IMR-90 (cell line): ENCODE measurements around the gene SDC3. TPM values are rescaled to one million over a fixed set of nuclear protein-coding genes. Genes with fewer than 3 reads are reported as not detected.

Experiments
- ATAC-seq: fragments of 200-7000 bp; cut with Tn5 transposase; 2 replicates; pipeline ENCODE4 v1.9.1; 2020; ENCODE audit warnings: low read depth, mild to moderate bottlenecking, moderate library complexity
- BruUV-seq: library from RNA; stranded (reverse); fragments of 400-500 nt; replicated peaks from 2 replicates; lab custom pipeline; 2021; lab: Mats Ljungman, UMichigan
- CTCF ChIA-PET: fragments of 300-600 bp; formaldehyde crosslinking; extraction: SDS; loops from one replicate; lab custom pipeline; 2021; ENCODE audit warnings: antibody characterized with exemption; lab: Yijun Ruan, JAX
- POLR2A ChIA-PET: fragments of 300-600 bp; sonication (Branson Sonifier 250); formaldehyde crosslinking; loops from one replicate; lab custom pipeline; 2022; ENCODE audit warnings: antibody characterized with exemption; ENCODE audit not compliant: unreplicated experiment; lab: Charles Lee
- DNase-seq: peaks from one replicate; pipeline ENCODE4 v3.0.0; 2013
- H2AFZ ChIP-seq: replicated peaks from 2 replicates; pipeline ENCODE3; 2013; ENCODE audit warnings: low read length, mild to moderate bottlenecking; ENCODE audit not compliant: poor library complexity
- H2AK5ac ChIP-seq: 2 replicates; pipeline ENCODE4 v1.6.1; 2013; ENCODE audit warnings: low read depth, low read length, inconsistent platforms
- H2AK9ac ChIP-seq: replicated peaks from 2 replicates; pipeline ENCODE3; 2013; ENCODE audit warnings: mild to moderate bottlenecking, low read depth, low read length, moderate library complexity; ENCODE audit not compliant: poor library complexity
- H2BK120ac ChIP-seq: 2 replicates; pipeline ENCODE4 v1.6.1; 2013; ENCODE audit warnings: low read depth, low read length, inconsistent platforms
- H2BK15ac ChIP-seq: 3 replicates; pipeline ENCODE4 v1.6.1; 2013; ENCODE audit warnings: low read depth, low read length, inconsistent platforms
- H2BK20ac ChIP-seq: 2 replicates; pipeline ENCODE4 v1.6.1; 2013; ENCODE audit warnings: low read depth, mild to moderate bottlenecking, inconsistent platforms, low read length, moderate library complexity
- H2BK5ac ChIP-seq: 2 replicates; pipeline ENCODE4 v1.6.1; 2013; ENCODE audit warnings: mild to moderate bottlenecking, low read depth, low read length, inconsistent platforms; ENCODE audit not compliant: poor library complexity, severe bottlenecking
- H3K14ac ChIP-seq: replicated peaks from 2 replicates; pipeline ENCODE4 v1.6.1; 2013; ENCODE audit warnings: low read depth, low read length, inconsistent platforms
- H3K18ac ChIP-seq: 2 replicates; pipeline ENCODE4 v1.6.1; 2013; ENCODE audit warnings: low read depth, low read length, control low read depth
- H3K23ac ChIP-seq: 2 replicates; pipeline ENCODE4 v1.6.1; 2013; ENCODE audit warnings: low read depth, low read length, inconsistent platforms
- H3K27ac ChIP-seq: 2 replicates; pipeline ENCODE4 v1.5.1; 2013; ENCODE audit warnings: mild to moderate bottlenecking, control low read depth, low read length; ENCODE audit not compliant: insufficient read depth
- H3K27me3 ChIP-seq: 2 replicates; pipeline ENCODE4 v1.6.1; 2013; ENCODE audit warnings: low read length; ENCODE audit not compliant: control insufficient read depth, insufficient read depth
- H3K36me3 ChIP-seq: 2 replicates; pipeline ENCODE4 v1.6.1; 2013; ENCODE audit warnings: low read length, mixed read lengths; ENCODE audit not compliant: control insufficient read depth, insufficient read depth
- H3K4ac ChIP-seq: 2 replicates; pipeline ENCODE4 v1.6.1; 2013; ENCODE audit warnings: low read depth, low read length, inconsistent platforms
- H3K4me1 ChIP-seq: 2 replicates; pipeline ENCODE4 v1.6.1; 2013; ENCODE audit warnings: low read length, mixed read lengths; ENCODE audit not compliant: control insufficient read depth, insufficient read depth
- H3K4me2 ChIP-seq: 2 replicates; pipeline ENCODE4 v1.6.1; 2013; ENCODE audit warnings: low read depth, mild to moderate bottlenecking, control low read depth, low read length, moderate library complexity
- H3K4me3 ChIP-seq: 2 replicates; pipeline ENCODE4 v1.5.1; 2013; ENCODE audit warnings: low read depth, mild to moderate bottlenecking, control low read depth, low read length, moderate library complexity; ENCODE audit not compliant: insufficient read depth
- H3K56ac ChIP-seq: 2 replicates; pipeline ENCODE4 v1.6.1; 2013; ENCODE audit warnings: low read length, inconsistent platforms; ENCODE audit not compliant: insufficient read depth; ENCODE audit errors: extremely low read depth
- H3K79me1 ChIP-seq, 2 experiments: 2 replicates each; pipeline ENCODE4 v1.6.1; 2013; ENCODE audit warnings: low read length in 2 of 2, inconsistent platforms in 1 of 2, low read depth in 1 of 2
- H3K9ac ChIP-seq: 2 replicates; pipeline ENCODE4 v1.6.1; 2013; ENCODE audit warnings: low read depth, low read length, control low read depth
- H3K9me1 ChIP-seq: 2 replicates; pipeline ENCODE4 v1.6.1; 2013; ENCODE audit warnings: low read length, inconsistent platforms; ENCODE audit not compliant: insufficient read depth
- H3K9me3 ChIP-seq: 2 replicates; pipeline ENCODE4 v1.6.1; 2013; ENCODE audit warnings: low read length; ENCODE audit not compliant: control insufficient read depth, insufficient read depth
- H4K20me1 ChIP-seq: 2 replicates; pipeline ENCODE4 v1.6.1; 2013; ENCODE audit warnings: low read length, inconsistent platforms; ENCODE audit not compliant: insufficient read depth
- H4K5ac ChIP-seq: 2 replicates; pipeline ENCODE4 v1.6.1; 2013; ENCODE audit warnings: mild to moderate bottlenecking, low read depth, low read length, control low read depth
- H4K8ac ChIP-seq, 2 experiments: 2 replicates each; pipeline ENCODE4 v1.6.1; 2013; ENCODE audit warnings: low read depth in 2 of 2, low read length in 2 of 2, control low read depth in 1 of 2, inconsistent platforms in 1 of 2
- H4K91ac ChIP-seq: 2 replicates; pipeline ENCODE4 v1.6.1; 2013; ENCODE audit warnings: low read depth, low read length, inconsistent platforms; ENCODE audit not compliant: insufficient read depth
- BHLHE40 ChIP-seq: fragments of 150-350 bp; IDR thresholded peaks from 2 replicates; pipeline ENCODE4 v1.6.1; 2016; ENCODE audit warnings: mild to moderate bottlenecking, low read depth, low read length
- CEBPB ChIP-seq: IDR thresholded peaks from 2 replicates; pipeline ENCODE4 v1.6.1; 2012; ENCODE audit warnings: low read depth, low read length, improper control_type of control experiment
- CHD1 ChIP-seq: IDR thresholded peaks from 2 replicates; pipeline ENCODE4 v1.6.1; 2012; ENCODE audit warnings: low read depth, low read length, improper control_type of control experiment
- FOS ChIP-seq: fragments of 150-350 bp; IDR thresholded peaks from 2 replicates; pipeline ENCODE4 v1.6.1; 2016; ENCODE audit warnings: low read depth, low read length
- MAFK ChIP-seq: IDR thresholded peaks from 2 replicates; pipeline ENCODE4 v1.6.1; 2012; ENCODE audit warnings: low read depth, low read length, improper control_type of control experiment
- MAZ ChIP-seq: IDR thresholded peaks from 2 replicates; pipeline ENCODE4 v1.6.1; 2012; ENCODE audit warnings: low read depth, mild to moderate bottlenecking, low read length, improper control_type of control experiment, moderate library complexity, borderline replicate concordance
- NFE2L2 ChIP-seq: fragments of 150-350 bp; IDR thresholded peaks from 2 replicates; pipeline ENCODE4 v1.6.1; 2016; ENCODE audit warnings: low read depth, mild to moderate bottlenecking, low read length
- RCOR1 ChIP-seq: IDR thresholded peaks from 2 replicates; pipeline ENCODE4 v1.6.1; 2012; ENCODE audit warnings: mild to moderate bottlenecking, low read length, improper control_type of control experiment; ENCODE audit not compliant: insufficient replicate concordance
- SMC3 ChIP-seq: fragments of 150-350 bp; IDR thresholded peaks from 2 replicates; pipeline ENCODE4 v1.6.1; 2016; ENCODE audit warnings: low read depth, mild to moderate bottlenecking, antibody characterized with exemption, low read length, moderate library complexity
- WGBS, 2 experiments: methylation state at CpG; one replicate each; pipeline versions ENCODE4 v1.1.5 to v1.1.7; 2013; ENCODE audit warnings: missing lambda C conversion rate in 2 of 2; ENCODE audit not compliant: insufficient read length in 1 of 2; ENCODE audit errors: extremely low coverage in 2 of 2; 5-methylcytosine and 5-hydroxymethylcytosine counted together
- dilution Hi-C: fragments of 300-500 bp; cut with HindIII; formaldehyde crosslinking; loops from one replicate; pipeline ENCODE4 v1.14.3; 2018; ENCODE audit warnings: low sequenced_read_pairs; ENCODE audit not compliant: unreplicated experiment
- in situ Hi-C: fragments of 300-500 bp; cut with MboI; formaldehyde crosslinking; loops from 3 replicates; pipeline ENCODE4 v1.14.3; 2019; ENCODE audit warnings: low sequenced_read_pairs, inconsistent platforms, mixed read lengths
- intact Hi-C: fragments of 100-400 bp; cut with micrococcal nuclease; formaldehyde crosslinking; loops from 2 replicates; pipeline ENCODE4 v1.10.0; 2022
- polyA plus RNA-seq, 3 experiments: library from polyadenylated mRNA; depleted of rRNA; stranded (reverse); fragments of >200 nt; gene quantifications; 2 replicates each; pipeline ENCODE4 v1.2.3, GENCODE V29; 2012; ENCODE audit warnings: low replicate concordance in 1 of 3
- total RNA-seq: library from RNA; depleted of rRNA; stranded (reverse); fragments of >200 nt; gene quantifications from 2 replicates; pipeline ENCODE4 v1.2.3, GENCODE V29; 2012
- TF ChIP-seq, protein P1 (sequence below): fragments of 150-350 bp; IDR thresholded peaks from 2 replicates; pipeline ENCODE4 v1.6.1; 2017; ENCODE audit warnings: mild to moderate bottlenecking, antibody characterized with exemption, low read length, low read depth
- TF ChIP-seq, protein P2 (sequence below): fragments of 150-350 bp; IDR thresholded peaks from 2 replicates; pipeline ENCODE4 v1.6.1; 2016; ENCODE audit warnings: low read depth, mild to moderate bottlenecking, low read length, moderate library complexity, borderline replicate concordance

SDC3 gene
- total and polyA plus RNA-seq, 2 of the 4 experiments (the other 2 are of a cell fraction): 13.1 to 71.5 TPM

DNA sequence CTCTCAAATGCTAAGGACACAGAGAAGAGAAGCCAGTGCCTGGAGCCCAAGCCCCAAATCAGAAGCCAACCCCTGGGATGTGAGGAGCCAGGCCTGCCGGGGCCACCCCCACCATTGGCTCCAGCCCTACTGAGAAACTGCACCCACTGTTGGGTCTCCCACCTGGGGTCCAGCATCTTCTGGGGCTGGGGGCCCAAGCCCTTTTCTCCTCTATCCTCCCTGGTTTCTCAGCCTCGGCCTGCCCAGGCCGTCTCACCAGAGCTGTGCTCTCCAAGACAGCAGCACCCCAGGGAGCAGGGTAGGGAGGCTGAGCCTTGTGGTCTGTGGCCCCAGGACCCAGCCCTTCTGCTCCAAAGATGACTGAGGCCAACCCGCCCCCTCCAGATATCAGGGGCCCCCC is 37.9 kb downstream of the SDC3 start:
- Histone ChIP-seq H3K9me3 (peaks cover 16% of the 10 kb centered on the region), H3K4me2 (no peak overlapping the region), H4K91ac (no peak overlapping the region), H2BK15ac (no peak overlapping the region), H2AFZ (no peak overlapping the region), H3K14ac (no peak overlapping the region), H2BK20ac (no peak overlapping the region), H3K56ac (no peak overlapping the region), H3K23ac (no peak overlapping the region), H2BK120ac (no peak overlapping the region), H3K18ac (no peak overlapping the region), H4K8ac (no peak overlapping the region), H3K4me1 (no peaks in the 10 kb centered on the region), H2BK5ac (no peak overlapping the region), H3K9ac (no peak overlapping the region), H3K9me1 (peaks cover 6% of the 10 kb centered on the region; the same call in 1 of the 2 replicates), H2AK9ac (no peak overlapping the region), H3K79me1 (peaks cover 5 to 13% of the 10 kb centered on the region in 2 experiments; a peak in 3 of 4 replicates), H3K27me3 (no peaks in the 10 kb centered on the region), H3K27ac (no peak overlapping the region), H4K20me1 (no peaks in the 10 kb centered on the region), H3K36me3 (peaks cover 39% of the 10 kb centered on the region), H3K4me3 (no peak overlapping the region), H4K5ac (no peak overlapping the region), H2AK5ac (no peak overlapping the region), H3K4ac (no peak overlapping the region)
- dilution Hi-C loops: no loop called here
- BruUV-seq: no TSS peak
- in situ Hi-C loops: no loop called here
- ATAC-seq: no peak
- WGBS, 2 experiments: no CpG with 5 or more reads among the region's 4 CpGs
- intact Hi-C loops: no loop called here
- DNase-seq: no peak
- POLR2A ChIA-PET: no interaction called here
- TF ChIP-seq MAFK (no peak), RCOR1 (no peak), CEBPB (no peak), FOS (no peak), SMC3 (no peak), BHLHE40 (no peak), MAZ (no peak), CHD1 (no peak), NFE2L2 (no peak)
- TF ChIP-seq, protein P1, sequence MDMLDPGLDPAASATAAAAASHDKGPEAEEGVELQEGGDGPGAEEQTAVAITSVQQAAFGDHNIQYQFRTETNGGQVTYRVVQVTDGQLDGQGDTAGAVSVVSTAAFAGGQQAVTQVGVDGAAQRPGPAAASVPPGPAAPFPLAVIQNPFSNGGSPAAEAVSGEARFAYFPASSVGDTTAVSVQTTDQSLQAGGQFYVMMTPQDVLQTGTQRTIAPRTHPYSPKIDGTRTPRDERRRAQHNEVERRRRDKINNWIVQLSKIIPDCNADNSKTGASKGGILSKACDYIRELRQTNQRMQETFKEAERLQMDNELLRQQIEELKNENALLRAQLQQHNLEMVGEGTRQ: no peak
- TF ChIP-seq, protein P2, sequence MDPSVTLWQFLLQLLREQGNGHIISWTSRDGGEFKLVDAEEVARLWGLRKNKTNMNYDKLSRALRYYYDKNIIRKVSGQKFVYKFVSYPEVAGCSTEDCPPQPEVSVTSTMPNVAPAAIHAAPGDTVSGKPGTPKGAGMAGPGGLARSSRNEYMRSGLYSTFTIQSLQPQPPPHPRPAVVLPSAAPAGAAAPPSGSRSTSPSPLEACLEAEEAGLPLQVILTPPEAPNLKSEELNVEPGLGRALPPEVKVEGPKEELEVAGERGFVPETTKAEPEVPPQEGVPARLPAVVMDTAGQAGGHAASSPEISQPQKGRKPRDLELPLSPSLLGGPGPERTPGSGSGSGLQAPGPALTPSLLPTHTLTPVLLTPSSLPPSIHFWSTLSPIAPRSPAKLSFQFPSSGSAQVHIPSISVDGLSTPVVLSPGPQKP: no peak
- CTCF ChIA-PET: no interaction called here
